KMS-11 (cell line): ENCODE results near the gene PCNX3.

Experiments
- H2AFZ ChIP-seq: fragments of 200-600 bp; sonication (generic); 2 replicates; pipeline ENCODE4 v1.6.1; 2016; ENCODE audit warnings: antibody characterized with exemption, mixed run types, low read depth
- H3K27ac ChIP-seq: fragments of 200-600 bp; sonication (generic); 2 replicates; pipeline ENCODE4 v1.6.1; 2016; ENCODE audit warnings: mild to moderate bottlenecking, mixed run types
- H3K27me3 ChIP-seq: fragments of 200-600 bp; sonication (generic); 2 replicates; pipeline ENCODE4 v1.6.1; 2017; ENCODE audit warnings: mild to moderate bottlenecking, low read depth, mixed run types, moderate library complexity; ENCODE audit not compliant: insufficient read depth
- H3K36me3 ChIP-seq: fragments of 200-600 bp; sonication (generic); 2 replicates; pipeline ENCODE4 v1.6.1; 2017; ENCODE audit warnings: mild to moderate bottlenecking, mixed run types; ENCODE audit not compliant: insufficient read depth
- H3K4me1 ChIP-seq: fragments of 200-600 bp; sonication (generic); 2 replicates; pipeline ENCODE4 v1.6.1; 2016; ENCODE audit warnings: mild to moderate bottlenecking, low read depth, mixed run types; ENCODE audit not compliant: poor library complexity, severe bottlenecking
- H3K4me2 ChIP-seq: fragments of 200-600 bp; sonication (generic); 2 replicates; pipeline ENCODE4 v1.7.0; 2016; ENCODE audit warnings: mild to moderate bottlenecking, mixed run types
- H3K4me3 ChIP-seq: fragments of 200-600 bp; sonication (generic); IDR thresholded peaks from 2 replicates; pipeline ENCODE4 v1.6.1; 2017; ENCODE audit warnings: low read depth, low read length, mixed read lengths; ENCODE audit not compliant: insufficient read depth
- H3K79me2 ChIP-seq: fragments of 200-600 bp; sonication (generic); 2 replicates; pipeline ENCODE4 v1.6.1; 2016; ENCODE audit warnings: low read depth, mixed run types; ENCODE audit not compliant: insufficient read depth
- H3K9ac ChIP-seq: fragments of 200-600 bp; sonication (generic); 2 replicates; pipeline ENCODE4 v1.6.1; 2016; ENCODE audit warnings: mild to moderate bottlenecking, mixed run types
- H4K20me1 ChIP-seq: fragments of 200-600 bp; sonication (generic); 2 replicates; pipeline ENCODE4 v1.6.1; 2016; ENCODE audit warnings: mild to moderate bottlenecking, mixed run types; ENCODE audit not compliant: insufficient read depth
- TF ChIP-seq, protein P1 (sequence below): fragments of 200-600 bp; sonication (generic); conservative IDR thresholded peaks from 2 replicates; pipeline ENCODE4 v1.6.1; 2017; ENCODE audit warnings: low read depth, mild to moderate bottlenecking, antibody characterized with exemption, low read length, moderate library complexity, mixed read lengths

The PCNX3 gene

DNA sequence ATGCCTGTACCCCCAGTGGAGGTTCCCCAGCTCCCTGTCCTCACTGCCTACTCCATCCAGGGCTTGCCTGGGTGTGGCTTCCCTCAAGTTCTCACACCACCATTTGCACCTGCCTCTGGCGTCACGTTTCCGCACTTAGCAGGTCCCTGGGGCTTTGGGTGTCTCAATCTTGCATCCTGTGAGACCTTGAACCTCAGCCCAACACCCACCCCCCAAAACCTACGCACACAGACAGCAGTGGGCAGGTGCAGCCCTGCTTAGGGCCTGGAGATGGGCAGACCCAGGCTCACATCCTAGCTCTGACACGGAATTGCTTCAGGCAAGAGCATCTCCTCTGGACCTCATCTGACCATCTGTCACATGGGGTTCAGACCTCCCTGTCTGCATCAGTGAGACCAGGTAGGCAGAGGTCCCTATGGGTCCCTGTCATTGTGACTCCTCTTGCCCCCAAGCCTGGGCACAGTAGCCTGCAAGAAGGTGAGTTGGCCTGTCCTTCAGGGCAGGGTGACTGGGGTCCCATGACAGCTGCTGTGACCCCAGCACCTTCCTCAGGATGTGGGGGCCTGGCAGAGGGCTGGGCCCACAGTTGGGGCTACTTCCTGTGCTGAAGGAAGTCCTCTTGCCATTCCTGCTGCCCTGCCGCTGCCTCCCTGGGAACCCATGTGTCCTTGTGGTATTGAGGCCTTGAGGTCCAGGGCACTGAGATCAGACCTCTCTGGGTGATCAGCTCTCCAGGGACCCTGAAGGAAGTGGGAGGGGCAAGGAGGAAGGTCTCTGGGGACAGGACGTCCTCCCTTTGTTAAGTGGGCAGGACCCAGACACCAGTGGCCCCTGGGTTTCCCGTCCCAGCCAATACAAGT, 24.3 kb downstream of the PCNX3 start:
- Histone ChIP-seq H2AFZ (no peak overlapping the region), H3K4me3 (no peak overlapping the region), H3K9ac (no peak overlapping the region), H3K27me3 (no peaks in the 10 kb centered on the region), H3K36me3 (no peaks in the 10 kb centered on the region), H3K4me1 (peaks cover 31% of the 10 kb centered on the region), H3K27ac (no peak overlapping the region), H3K4me2 (no peak overlapping the region), H3K79me2 (no peaks in the 10 kb centered on the region), H4K20me1 (no peaks in the 10 kb centered on the region)
- TF ChIP-seq, protein P1, sequence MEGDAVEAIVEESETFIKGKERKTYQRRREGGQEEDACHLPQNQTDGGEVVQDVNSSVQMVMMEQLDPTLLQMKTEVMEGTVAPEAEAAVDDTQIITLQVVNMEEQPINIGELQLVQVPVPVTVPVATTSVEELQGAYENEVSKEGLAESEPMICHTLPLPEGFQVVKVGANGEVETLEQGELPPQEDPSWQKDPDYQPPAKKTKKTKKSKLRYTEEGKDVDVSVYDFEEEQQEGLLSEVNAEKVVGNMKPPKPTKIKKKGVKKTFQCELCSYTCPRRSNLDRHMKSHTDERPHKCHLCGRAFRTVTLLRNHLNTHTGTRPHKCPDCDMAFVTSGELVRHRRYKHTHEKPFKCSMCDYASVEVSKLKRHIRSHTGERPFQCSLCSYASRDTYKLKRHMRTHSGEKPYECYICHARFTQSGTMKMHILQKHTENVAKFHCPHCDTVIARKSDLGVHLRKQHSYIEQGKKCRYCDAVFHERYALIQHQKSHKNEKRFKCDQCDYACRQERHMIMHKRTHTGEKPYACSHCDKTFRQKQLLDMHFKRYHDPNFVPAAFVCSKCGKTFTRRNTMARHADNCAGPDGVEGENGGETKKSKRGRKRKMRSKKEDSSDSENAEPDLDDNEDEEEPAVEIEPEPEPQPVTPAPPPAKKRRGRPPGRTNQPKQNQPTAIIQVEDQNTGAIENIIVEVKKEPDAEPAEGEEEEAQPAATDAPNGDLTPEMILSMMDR: no peak

DNA sequence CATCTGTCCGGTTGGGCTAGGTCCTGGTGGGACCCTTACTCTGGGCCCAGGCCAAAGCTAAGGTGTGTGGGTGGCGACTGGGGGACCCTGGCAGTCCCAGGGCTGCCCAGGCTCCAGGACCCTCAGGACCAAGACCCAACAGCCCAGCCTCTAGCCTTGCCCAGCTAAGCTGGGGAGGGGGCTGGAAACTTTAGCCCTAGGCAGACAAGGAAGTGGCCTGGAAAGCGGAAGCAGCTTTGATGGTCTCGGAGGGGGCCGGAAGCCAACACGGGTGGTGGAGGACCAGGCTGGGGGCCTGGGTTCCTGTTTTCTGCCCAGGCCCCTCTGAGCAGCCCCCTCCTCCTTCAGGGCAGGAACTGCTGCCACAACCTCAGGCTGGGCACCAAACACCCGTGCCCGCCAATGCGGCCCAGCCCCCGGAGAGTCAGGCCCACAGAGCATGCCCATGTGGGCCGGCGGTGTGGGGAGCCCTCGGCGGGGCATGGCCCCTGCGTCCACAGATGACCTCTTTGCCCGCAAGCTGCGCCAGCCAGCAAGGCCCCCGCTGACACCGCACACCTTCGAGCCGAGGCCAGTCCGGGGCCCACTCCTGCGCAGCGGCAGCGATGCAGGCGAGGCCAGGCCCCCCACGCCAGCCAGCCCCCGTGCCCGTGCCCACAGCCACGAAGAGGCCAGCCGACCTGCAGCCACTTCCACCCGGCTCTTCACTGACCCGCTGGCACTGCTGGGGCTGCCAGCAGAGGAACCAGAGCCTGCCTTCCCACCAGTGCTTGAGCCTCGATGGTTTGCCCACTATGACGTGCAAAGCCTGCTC, 25.1 kb downstream of the PCNX3 start:
- TF ChIP-seq, protein P1: no peak
- no peak overlapping the region for H3K4me3 ChIP-seq
- no peak overlapping the region for H3K27ac ChIP-seq
- no peaks in the 10 kb centered on the region for H4K20me1 ChIP-seq
- no peaks in the 10 kb centered on the region for H3K36me3 ChIP-seq
- no peaks in the 10 kb centered on the region for H3K27me3 ChIP-seq
- peaks cover 31% of the 10 kb centered on the region for H3K4me1 ChIP-seq
- no peak overlapping the region for H2AFZ ChIP-seq
- H3K9ac ChIP-seq: no peak overlapping the region
- no peak overlapping the region for H3K4me2 ChIP-seq
- H3K79me2 ChIP-seq: no peaks in the 10 kb centered on the region

DNA sequence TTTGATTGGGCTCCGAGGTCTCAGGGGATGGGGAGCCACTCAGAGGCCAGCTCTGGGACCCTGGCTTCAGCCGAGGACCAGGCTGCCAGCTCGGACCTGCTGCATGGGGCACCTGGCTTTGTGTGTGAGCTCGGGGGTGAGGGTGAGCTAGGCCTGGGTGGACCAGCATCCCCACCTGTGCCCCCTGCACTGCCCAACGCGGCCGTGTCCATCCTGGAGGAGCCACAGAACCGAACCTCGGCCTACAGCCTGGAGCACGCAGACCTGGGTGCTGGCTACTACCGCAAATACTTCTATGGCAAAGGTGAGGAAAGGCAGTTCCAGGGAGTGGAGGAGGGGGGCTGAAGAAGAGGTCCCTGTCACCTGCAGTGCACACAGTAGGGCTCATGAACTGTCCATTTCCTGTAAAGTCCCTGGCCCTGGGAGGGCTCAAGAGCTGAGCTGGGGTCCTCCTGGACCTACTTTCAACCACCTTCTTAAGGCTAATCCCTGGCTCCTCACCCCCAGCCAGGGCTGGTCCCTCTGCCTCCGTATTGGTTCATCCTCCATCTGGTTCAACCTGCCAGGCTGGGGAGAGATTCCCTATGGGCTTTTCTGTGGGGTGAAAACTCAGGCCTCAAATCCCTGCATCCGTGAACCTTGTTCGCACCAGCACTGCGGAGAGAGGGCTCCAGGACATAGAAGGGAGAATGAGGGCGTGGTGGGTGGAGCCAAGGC, 25.9 kb downstream of the PCNX3 start:
- Histone ChIP-seq H2AFZ (no peak overlapping the region), H4K20me1 (no peaks in the 10 kb centered on the region), H3K4me3 (no peak overlapping the region), H3K79me2 (no peaks in the 10 kb centered on the region), H3K4me1 (peaks cover 31% of the 10 kb centered on the region), H3K4me2 (no peak overlapping the region), H3K27ac (no peak overlapping the region), H3K36me3 (no peaks in the 10 kb centered on the region), H3K27me3 (no peaks in the 10 kb centered on the region), H3K9ac (no peak overlapping the region)
- TF ChIP-seq, protein P1: no peak

DNA sequence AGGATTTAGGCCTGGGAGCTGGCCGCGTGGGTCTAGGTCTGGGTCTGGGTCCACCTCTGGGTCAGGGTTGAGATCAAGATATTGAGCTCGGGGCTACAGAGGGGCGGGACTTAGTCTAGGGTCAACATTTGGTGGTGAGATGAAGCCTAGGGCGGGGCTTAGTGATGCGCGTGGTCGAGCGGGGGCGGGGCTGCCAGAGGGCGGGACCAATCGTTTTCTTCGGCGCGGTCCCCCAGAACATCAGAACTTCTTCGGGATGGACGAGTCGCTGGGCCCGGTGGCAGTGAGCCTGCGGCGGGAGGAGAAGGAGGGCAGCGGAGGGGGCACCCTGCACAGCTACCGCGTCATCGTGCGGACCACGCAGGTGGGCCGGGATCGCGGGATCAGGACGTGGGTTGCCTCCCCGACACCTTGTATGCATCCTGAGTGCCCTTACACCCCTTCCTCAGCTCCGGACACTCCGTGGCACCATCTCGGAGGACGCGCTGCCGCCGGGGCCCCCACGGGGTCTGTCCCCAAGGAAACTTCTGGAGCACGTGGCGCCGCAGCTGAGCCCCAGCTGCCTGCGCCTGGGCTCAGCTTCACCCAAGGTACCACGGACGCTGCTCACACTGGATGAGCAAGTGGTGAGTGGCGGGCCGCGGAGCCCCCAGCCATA, 26.6 kb downstream of the PCNX3 start:
- no peaks in the 10 kb centered on the region for H4K20me1 ChIP-seq
- H3K27ac ChIP-seq: no peak overlapping the region
- H2AFZ ChIP-seq: no peak overlapping the region
- no peaks in the 10 kb centered on the region for H3K79me2 ChIP-seq
- no peak overlapping the region for H3K4me3 ChIP-seq
- H3K27me3 ChIP-seq: no peaks in the 10 kb centered on the region
- no peak overlapping the region for H3K4me2 ChIP-seq
- no peak overlapping the region for H3K9ac ChIP-seq
- TF ChIP-seq, protein P1: no peak
- H3K36me3 ChIP-seq: no peaks in the 10 kb centered on the region
- H3K4me1 ChIP-seq: peaks cover 26% of the 10 kb centered on the region
